Endometrial microvascular endothelial cells (primary cell): ENCODE results near the gene FAM13A. TPM values are rescaled to one million over a fixed set of nuclear protein-coding genes. Genes with fewer than 3 reads are reported as not detected.

ENCODE experiments used
- in situ Hi-C: cut with HindIII; loops from 2 replicates; pipeline ENCODE4 v1.10.0; 2017; ENCODE audit warnings: low sequenced_read_pairs, low pct_unique_long_range_greater_than_20kb; ENCODE audit errors: inconsistent ontology term
- total RNA-seq: library from RNA; depleted of rRNA; stranded (reverse); fragments of >200 nt; gene quantifications from one replicate; pipeline ENCODE4 v1.2.3, GENCODE V29; 2015; ENCODE audit errors: inconsistent ontology term

Gene FAM13A
- total RNA-seq, 1 donor from 2014 or later, result 3.9 TPM

- in situ Hi-C loops, result no loop called here
These were observed 247.3 kb downstream of the FAM13A start for GRCh38 chr4:88809576-88810219.

- in situ Hi-C loops, result no loop called here
These were observed 247.9 kb downstream of the FAM13A start for GRCh38 chr4:88809101-88809500.

- in situ Hi-C loops, result no loop called here
These were observed 249.5 kb downstream of the FAM13A start for GRCh38 chr4:88807499-88807898.

DNA sequence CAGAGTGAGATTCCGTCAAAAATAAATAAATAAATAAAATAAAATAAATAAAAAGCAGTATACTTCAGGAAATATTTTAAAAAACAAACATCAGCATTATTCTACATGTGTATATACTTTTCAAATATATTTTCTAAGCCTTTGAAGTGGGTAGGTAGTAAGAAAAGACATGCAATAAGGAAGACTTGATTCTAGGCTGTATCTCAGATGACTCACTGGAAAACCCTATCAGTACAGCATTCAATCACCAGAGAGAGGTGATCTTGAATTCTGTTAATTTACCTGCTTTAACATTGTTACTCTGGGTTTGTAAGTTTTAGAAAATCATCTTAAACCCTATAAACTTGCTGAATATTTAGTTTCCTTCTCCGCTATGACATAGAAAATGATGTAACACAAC lies 252.8 kb downstream of the FAM13A start:
- in situ Hi-C loops, result no loop called here

GRCh38 chr4:88803600-88804096 lies 253.3 kb downstream of the FAM13A start:
- in situ Hi-C loops, result no loop called here

GRCh38 chr4:88802585-88803286 lies 254.2 kb downstream of the FAM13A start:
- in situ Hi-C loops, result no loop called here

DNA sequence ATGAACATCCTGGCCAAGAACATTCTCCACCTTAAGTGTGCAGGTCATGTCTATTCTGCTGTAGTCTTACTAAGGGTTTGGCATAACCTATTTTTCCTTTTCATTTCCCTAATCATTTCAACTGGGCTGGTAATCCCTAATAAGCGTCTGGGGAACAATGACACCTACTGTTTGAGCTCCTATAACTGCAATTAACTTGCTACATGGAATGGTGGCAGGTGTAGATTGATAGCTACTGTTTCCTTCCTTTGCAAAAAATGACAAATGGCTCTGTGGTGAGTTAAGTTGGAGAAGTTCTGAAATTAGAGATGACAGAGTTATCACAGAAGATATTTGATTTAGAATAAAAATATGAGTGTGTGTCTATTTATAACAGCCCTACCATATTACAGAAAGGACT lies 254.8 kb downstream of the FAM13A start:
- in situ Hi-C loops, result no loop called here

- in situ Hi-C loops, result no loop called here
These were observed 257.1 kb downstream of the FAM13A start for GRCh38 chr4:88799900-88800299.

GRCh38 chr4:88797725-88798124 lies 259.3 kb downstream of the FAM13A start:
- in situ Hi-C loops, result no loop called here

GRCh38 chr4:88796545-88796944 lies 260.4 kb downstream of the FAM13A start:
- in situ Hi-C loops, result no loop called here

- in situ Hi-C loops, result no loop called here
These were observed 262.0 kb downstream of the FAM13A start for GRCh38 chr4:88794952-88795351.

- in situ Hi-C loops, result no loop called here
These were observed 262.8 kb downstream of the FAM13A start for GRCh38 chr4:88794087-88794690.

GRCh38 chr4:88793475-88793874 lies 263.5 kb downstream of the FAM13A start:
- in situ Hi-C loops, result no loop called here

DNA sequence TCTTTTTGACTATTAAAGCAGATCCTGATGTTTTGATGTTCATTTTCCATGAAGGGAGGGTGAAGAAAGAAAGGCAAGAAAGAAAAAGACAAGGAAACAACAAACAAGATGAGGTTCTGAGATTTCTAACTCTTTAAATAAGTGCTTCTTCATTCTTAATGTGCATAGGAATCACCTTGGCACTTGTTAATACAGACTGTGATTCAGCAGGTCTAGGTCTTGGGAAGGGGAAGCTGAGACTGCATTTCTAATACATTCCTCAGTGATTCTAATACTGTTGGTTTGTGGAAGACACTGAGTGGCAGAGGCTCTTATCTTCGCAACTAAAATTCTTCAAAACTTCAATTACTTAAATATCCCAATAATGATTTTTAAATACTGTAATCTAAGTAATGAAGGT lies 264.2 kb downstream of the FAM13A start:
- in situ Hi-C loops, result no loop called here

DNA sequence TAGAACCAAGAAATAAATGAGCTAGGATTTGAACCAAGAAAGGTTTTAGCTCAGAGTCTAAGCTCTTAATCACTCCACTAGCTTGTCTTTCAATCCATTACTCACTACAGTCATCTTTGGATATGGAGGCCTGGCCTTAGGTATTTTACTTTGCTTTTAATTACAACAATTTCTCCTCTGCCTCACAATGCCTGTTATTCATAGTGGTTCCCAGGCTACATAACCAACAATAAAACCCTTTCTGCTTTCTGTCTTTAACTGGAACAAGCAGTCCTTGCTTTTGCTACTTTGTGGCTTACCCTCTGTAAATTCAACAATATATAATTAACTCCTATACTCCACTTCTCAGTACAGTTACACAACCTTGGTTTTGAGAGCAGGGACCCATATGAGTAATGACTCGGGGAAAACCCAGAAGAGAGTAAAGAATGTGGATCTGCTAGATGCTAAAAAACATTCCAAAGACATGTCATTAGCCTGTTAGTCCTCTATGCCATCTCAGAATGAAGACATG lies 264.7 kb downstream of the FAM13A start:
- in situ Hi-C loops, result no loop called here

DNA sequence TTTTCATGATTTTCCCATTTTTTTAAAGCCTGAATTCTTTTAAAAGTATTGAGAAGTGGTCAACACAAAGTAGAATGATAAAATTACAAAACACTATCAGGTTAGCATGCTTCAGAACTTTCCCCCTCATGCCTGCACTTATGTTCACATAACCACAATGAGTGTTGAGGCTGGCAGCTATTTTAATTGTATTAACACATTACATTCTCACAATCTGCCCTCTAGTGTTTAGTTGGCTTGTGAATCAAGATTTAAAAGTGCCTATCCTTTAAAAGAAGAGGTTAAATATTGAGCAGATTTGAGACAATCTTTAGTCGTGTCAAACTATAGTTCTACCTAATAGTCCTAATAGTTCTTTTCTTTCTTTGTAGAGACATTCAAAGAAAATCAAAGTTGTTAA lies 265.7 kb downstream of the FAM13A start:
- in situ Hi-C loops, result no loop called here

DNA sequence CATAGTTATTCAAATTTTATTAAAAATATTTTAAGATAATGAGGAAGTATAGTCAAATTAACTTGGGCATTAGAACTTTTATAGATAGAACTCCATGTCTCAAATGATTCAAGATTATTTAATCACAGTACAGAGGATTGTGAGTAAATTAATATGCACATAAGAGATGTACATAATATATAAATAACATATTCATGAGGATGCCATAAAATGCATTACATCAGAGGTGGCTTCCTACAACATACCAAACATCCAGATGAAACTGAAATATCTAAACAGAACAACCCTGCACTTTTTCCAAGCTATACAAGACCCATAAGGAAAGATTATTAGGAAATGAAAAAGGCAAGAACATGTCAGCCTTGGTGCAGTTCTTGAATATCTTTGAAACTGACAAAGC lies 268.1 kb downstream of the FAM13A start:
- in situ Hi-C loops, result no loop called here

- in situ Hi-C loops, result no loop called here
These were observed 268.6 kb downstream of the FAM13A start for GRCh38 chr4:88788424-88788823.

DNA sequence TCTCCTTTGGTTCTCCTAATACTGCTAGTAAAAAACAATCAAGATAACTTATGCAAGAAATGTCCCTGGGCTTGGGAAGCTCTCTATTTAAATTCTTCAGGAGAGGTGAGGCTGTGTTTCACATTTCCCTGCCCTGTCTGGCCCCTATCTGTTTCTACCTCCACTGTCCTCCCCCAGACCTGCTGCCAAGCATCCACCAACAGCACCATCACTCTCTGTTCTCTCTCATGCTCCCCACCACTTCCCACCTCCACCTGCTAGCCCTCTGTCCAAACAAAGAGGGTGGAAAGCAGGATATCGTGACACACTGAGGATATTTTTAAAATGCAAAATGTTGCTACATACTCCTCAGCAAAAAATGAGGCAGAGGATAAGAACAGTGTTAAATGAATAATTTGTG lies 271.0 kb downstream of the FAM13A start:
- in situ Hi-C loops, result no loop called here

GRCh38 chr4:88780389-88780788 lies 276.6 kb downstream of the FAM13A start:
- in situ Hi-C loops, result no loop called here
